HG02763 (cell line): Measurements from ENCODE around the gene GOLPH3.
"Not testable (repeated sequence)": the region's sequence is repeated elsewhere in the genome, so short reads cannot be mapped to it uniquely, and the experiment has no call there.

Source experiments
- ATAC-seq: cut with Tn5 transposase; IDR thresholded peaks from one replicate; pipeline ENCODE4 v1.9.1; 2021; ENCODE audit warnings: mild to moderate bottlenecking, moderate library complexity; ENCODE audit not compliant: unreplicated experiment

The GOLPH3 gene

DNA sequence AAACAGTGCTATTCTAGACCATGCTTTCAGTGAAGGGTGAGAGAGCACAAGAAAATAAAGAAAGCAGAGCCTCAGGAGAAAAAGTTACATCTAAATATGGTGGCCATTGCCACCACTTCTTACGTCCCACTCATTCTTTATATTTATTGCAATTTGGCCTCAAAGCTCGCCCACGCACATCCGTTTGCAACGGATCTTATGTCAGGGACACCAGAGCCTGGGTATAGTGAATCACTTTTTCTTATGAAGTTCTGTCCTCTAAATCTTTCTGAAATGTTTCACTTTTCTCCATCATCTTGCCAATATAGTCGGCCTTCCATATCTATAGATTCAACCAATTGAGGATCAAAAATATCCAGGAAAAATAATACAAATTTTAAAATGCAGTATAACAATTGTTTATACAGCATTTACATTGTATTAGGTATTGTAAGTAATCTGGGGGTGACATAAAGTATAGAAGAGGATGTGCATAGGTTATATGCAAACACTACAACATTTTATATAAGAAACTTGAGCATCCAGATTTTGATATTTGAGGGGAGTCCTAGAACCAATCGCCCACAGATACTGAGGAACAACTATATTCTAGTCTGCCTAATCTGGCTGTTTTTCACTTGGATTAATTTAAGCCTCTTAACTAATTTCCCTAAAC, 35.2 kb downstream of the GOLPH3 start:
- ATAC-seq, result no peak

DNA sequence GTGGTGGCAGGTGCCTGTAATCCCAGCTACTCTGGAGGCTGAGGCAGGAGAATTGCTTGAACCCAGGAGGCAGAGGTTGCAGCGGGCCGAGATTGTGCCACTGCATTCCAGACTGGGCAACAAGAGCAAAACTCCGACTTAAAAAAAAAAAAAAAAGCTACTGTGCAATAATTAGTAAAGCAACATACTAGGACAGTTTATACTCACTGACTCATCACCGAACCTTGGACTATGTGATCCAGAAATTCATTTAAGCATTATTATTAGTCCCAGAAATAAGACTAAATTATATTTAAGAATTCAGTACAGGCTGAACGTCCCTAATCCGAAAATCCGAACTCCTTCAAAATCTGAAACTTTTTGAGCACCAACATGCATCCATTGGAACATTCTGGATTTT, 37.8 kb downstream of the GOLPH3 start:
- ATAC-seq, result no peak

DNA sequence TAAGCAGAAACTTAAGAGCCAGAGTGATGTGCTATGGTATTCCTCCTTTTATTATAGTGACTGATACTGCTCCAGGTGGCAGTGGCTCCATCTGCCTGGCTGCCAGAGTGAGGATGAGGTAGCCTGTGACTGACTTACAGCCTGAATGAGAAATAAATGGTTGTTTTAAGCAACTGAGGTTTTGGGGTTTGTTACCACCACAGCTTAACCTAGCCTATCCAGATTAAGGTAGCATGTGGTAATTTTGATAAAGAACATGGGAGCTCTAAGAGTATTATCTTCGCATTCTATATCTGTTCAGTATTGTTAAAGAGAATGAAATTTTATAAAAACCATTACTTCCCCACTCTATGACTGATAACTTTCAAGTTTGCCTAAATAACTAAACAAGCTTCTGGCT, 39.0 kb downstream of the GOLPH3 start:
- ATAC-seq, result no peak

DNA sequence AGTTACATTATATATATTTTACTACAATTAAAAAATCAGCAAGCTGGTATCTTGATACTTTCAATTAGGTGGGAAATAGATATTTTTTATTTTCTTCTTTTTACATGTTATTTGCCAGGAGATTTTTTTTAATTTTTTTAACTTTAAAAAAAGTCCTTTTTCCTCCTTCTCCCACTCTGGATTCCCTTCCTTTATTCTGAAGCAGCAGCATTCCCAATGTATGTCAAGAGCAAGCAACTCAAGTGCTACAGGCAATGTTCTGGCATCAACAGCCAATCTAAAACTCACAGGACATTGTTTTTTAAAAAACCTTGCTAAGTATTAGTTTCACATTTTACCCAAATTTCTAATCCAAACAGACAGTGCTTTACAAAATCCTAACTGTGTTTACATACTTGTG, 41.4 kb downstream of the GOLPH3 start:
- no peak for ATAC-seq

DNA sequence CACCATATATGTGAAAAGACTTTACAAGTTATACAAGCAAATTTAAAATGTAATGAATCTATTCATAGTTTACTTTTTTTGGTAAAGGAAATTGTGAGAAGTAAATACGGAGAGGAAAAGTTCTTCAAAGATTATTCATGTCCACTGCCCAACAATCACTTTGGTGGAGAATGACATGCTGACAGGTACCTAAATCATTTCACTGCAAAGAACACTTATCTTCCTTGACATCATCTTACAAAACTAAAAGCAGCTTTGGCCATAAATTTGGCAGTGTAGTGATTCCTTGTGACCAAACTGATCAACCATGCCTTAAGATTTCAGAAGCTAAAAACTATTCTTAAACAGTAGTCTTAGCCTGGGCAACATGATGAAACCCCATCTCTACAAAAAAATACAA, 42.5 kb downstream of the GOLPH3 start:
- no peak for ATAC-seq

DNA sequence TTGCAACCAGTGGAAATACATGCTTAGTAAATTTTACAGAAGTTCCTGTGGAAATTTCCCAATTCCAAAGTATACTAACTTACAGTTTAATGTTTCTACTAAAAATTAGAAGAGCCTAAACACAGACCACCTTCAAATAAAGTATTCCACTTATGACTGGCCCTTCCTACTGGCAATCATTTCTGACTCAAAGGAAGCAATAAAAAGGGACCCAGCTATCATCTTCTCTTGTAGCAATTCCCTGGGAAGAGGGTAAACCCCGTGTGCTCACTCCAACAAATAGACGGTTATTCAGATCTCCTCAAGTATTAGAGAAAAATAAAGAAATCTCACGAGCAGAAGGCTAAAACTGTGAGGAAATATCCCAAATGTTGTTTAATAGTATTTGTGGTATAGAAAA, 43.3 kb downstream of the GOLPH3 start:
- no peak for ATAC-seq

DNA sequence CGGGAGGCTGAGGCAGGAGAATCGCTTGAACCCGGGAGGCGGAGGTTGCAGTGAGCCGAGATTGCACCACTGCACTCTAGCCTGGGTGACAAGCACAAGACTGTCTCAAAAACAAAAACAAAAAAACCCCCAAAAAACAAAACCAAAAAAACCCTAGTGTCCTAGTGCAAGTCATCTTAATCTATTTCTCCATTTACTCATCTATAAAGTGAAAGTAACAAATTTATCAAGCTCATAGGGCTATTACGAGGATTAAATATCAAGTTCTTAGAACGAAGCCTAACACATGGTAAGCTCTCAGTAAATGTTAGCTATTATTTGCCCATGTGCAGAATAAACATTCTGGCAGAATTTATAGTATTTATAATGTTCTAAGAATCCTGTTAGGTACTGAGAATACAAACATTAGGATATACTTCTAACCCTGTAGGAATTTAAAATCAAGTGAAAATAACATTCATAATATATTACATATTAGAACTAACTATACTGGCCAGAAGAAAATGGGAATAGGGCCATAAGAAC, 45.0 kb downstream of the GOLPH3 start:
- no peak for ATAC-seq

DNA sequence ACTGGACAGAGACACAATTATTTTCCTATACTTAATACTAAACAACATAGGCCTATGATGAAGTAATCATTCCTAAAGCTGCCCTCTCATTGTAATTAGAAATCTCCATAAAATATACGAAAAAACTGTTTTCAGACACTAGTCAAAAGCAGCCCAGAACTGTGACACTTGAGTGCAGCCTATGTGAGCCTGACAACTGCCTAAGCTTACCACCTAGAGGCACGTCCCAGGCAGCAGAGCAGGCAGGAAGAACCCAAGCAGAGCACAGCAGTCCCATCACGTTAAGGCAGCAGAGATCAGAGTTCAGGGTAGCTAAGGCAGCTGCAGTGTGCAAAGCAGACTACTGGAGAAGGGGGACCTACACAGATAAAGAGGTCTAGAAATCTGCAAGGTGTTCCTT, 46.4 kb downstream of the GOLPH3 start:
- ATAC-seq, result no peak

DNA sequence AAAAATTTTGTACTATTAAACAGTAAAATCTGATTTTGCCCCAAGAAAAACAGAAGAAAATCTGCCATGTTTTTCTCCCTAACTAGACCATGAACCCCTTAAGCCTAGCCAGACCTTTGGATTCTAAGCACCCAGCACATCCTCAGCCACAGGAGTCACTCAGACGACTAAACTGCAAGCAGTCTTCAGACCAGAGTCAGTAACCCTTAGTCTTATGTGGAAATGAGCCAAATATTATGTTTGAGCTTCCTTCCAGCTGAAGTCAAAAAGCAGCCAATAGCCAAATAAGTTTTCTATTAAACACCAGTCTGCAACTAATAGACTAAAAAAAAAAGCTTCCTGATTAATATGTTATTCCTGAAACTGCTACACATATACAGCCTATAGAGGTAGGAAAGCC, 47.4 kb downstream of the GOLPH3 start:
- no peak for ATAC-seq

DNA sequence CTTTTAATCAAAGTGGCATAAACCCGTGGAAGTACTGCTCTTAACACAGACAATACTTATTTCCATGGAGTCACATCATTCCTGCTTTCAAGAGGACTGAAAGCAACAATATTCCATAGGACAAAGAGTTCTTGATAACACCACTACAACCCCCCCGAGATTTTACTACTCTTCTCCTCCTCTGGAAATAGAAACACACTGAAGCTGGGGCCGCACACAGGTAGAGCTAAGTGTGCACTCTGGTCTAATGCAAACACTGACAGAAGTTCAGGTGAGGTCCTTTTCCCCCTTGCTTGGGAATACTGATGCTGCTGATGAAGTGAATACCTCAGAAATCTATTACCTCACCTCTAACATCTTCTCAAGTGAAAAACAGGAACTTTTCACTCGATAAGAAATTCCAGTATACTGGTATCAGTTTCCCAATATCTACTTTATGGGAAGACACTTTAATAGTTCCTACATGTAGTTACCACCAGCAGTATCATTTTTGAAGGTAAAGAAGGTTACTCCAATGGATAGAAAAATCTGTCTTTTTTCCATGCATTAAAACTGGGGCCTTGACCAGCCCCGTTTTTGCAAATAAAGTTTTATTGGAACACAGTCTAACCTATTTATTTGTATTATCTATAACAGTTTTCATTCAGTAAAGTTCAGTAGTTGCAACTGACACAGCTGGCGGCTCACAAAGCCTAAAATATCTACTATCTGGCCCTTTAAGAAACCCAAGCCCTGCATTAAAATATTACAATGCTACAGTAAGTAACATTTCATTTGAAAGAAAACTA, 50.0 kb downstream of the GOLPH3 start:
- no peak for ATAC-seq

DNA sequence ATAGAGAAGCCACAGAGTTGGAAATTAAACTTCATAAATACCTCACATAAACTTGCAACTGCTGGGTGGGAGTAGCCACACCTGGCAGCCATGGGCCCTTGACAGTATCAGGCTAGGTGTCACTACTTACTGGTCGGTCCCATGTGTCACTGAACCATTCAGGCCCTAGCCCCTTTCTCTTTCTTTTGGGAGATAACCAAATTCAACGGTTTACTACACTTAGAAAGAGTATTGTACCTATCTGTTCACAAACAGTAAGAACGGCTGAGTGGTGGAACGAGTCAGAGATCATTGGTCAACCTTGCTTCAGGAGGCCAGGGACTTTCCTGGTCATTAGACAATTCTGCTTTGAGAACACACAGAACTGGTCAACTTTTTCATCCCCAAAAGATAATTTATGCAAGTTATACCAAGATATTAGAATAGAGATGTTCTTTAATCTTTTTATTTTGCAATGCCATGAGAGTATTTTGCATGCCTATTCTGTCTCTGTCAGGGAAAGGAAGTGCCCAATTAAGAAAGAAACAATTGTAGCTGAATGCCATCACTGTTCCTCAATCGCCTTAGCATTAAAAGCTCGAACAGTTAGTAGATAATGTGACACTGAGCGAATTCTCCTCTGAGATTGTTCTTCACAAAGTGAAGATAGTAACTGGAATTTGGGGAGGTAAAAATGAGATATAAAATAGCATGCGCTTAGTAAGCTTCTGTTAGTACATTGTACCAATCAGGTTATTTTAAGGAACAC, 50.9 kb downstream of the GOLPH3 start:
- no peak for ATAC-seq

DNA sequence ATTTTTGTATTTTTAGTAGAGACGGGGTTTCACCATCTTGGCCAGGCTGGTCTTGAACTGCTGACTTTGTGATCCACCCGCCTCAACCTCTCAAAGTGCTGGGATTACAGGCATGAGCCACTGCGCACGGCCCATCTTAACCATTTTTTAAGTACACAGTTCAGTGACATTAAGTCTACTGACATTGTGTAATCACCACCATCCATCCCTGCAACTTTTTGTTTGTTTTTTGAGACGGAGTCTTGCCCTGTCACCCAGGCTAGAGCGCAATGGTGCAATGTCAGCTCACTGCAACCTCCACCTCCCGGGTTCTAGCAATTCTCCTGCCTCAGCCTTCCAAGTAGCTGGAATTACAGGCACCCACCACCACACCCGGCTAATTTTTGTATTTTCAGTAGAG, 55.2 kb downstream of the GOLPH3 start:
- ATAC-seq, result not testable (repeated sequence)

DNA sequence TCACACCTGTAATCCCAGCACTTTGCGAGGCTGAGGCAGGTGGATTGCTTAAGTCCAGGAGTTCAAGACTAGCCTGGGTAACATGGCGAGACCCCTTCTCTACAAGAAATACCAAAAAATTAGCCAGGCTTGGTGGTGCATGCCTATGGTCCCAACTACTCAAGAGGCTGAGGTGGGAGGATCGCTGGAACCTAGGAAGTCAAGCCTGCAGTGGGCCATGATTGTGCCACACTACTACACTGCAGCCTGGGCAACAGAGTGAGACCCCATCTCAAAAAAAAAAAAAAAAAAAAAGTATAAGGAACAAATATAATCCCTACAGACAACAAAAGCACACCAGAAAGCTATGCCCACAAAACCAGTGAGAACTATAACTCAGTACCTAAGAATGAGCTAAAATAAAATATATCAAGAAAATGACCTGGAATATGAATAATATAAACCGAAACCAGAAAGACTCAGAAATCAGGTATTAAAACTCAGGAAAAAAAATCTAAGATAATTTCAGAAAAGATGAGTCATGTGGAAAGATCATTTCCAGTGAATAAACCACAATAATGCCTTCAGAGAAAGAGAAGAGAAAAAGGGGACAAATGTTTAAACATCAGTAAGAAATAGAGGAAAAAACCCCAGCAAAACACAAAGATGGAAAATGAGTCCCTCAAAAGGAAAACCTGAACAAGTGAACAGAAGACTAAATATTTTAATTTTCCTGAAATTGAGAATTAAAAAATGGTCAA, 57.4 kb downstream of the GOLPH3 start:
- ATAC-seq, result no peak

DNA sequence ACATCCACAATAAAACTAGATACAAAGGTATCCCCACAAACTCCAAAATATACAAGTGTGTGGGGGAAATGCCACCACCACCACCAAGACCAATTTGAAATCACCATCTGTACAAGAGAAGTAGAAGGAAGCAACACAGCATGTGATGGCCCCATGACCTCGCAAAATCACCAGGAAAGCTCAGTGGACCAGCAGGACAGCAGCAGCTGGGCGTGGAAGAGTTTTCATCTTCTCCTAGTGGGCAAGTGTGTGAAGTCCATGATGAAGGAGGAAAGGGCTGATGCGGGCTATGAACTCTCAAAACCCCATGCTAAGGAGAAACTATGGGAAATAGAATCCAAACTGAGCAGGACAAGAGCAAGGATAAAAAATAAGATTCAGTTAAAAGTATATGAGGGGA, 58.1 kb downstream of the GOLPH3 start:
- no peak for ATAC-seq

DNA sequence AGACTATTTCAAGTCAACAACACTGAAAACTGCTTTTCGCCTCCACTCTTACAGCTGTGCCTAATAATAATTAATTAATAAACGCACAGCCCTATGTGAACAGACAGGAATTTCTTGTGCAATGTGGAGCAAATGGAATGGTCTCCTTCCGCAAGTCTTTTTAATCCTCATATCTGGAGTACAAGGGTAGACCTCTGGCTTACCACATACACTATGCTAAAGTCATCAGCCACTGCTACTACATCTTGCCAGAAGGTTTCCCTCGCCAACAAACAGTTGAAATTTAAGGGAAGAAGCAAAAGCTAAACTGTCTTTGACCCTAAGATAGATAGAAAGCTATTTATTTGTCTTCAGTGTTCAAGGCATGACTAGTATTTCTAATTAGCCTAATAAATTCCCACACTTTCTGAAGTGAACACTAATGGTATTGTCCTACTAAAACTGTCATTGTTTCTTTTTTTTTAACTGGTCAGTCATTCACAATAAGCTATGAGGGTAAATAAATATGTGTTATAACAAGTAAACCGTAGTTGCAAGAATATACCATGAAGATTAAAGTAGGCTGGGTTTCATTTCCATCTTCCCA, 63.9 kb downstream of the GOLPH3 start:
- ATAC-seq, result no peak

DNA sequence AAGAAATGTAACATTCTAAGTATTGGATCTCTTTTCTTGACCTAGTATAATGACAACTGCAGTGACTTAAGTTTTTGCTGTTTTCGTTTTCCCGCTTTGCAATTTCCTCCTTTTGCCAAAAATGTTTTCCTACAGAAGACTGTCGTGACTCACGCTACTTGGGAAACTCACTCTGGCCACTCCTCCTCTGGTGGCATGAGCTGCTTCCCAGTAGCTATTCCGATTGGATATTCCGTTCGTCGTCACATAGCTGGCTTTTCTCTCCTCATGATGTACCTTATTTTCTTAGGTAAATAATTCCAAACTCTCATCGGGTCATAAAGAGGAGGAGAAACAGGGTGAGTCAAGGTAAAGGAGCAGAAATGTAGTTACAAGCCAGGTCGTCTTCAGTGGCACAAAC, 64.9 kb downstream of the GOLPH3 start:
- no peak for ATAC-seq

DNA sequence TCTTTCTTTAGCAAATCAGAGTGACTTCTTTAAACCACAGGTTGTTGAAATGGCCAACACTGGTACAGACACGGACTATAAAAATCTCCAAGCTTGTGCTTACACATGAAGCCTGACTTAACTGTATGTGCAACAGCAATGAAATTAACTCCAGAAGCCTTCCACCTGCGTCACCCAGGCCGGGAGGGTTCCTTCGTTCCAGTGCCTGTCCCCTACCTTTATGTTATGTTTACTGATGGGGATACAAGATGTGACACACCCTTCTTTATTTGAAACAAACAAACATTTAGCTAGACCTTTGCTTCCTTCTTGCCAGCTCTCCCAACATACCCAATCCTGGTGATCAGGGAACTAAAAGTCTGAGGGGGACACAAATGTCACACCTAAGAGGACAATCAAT, 66.0 kb downstream of the GOLPH3 start:
- no peak for ATAC-seq

DNA sequence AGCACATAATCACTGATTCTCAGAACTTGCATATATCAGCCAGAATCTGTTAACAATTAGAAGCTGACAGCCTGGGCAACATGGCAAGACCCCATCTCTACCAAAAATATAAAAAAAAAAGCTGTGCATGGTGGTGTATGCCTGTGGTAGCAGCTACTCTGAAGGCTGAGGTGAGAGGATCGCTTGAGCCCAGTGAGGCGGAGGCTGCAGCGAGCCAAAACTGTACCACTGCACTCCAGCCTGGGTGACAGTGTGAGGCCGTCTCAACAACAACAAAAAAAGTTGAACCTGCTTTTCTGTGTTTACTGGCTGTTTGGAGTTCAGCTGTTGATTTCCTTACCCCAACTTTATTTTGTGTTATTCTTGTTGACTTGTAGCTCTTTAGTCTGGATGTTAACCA, 66.8 kb downstream of the GOLPH3 start:
- ATAC-seq, result no peak

DNA sequence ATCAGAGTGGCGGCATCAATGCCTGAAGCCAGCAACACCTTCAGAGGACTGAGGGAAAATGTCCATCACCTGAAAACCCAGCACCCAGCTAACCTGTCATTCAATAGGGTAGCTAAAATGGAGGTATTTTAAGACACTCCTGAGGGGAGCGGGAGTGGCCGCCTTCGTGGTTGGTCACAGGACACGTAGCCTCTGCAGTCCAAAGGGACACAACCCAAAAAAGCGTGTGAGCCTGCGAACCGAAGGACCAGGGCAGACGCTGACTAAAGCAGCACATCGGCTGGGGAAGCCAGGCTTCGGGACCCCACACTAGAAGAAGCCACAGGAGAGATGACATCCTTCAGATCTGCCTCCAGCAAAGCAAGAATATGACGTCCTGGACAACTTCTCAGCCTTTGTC, 70.6 kb downstream of the GOLPH3 start:
- ATAC-seq, result no peak

DNA sequence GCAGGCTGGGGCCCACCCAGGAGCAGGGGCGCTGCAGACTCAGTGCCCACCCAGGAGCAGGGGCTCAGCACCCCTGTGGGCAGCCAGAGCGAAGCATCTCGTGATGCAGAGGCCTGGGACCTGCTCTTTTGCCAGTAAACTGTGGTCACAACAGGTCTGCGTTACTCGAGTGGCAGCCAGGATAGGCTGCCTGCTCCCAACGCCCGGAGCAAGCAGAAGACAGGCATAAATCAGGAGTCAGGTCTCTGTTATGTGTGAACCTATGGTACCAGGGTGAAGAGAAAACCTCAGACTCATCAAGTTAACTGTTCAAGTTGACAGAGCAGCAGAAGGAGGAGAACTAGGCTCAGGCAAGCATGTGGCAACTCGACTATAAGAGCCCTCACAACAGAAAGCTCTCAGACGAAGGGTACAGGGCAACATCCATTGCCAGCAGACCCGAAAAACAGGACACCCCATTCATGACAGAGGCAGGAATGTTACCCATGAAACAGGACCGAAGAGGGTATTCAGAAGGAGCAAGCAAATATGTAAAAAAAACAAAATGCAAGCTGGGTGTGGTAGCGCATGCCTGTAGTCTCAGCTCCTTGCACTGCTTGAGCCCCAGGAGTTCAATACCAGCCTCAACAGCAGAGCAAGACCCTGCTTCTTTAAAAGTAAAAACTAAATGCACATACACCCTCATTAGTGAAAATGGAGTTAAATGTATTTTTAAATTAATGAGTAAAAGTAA, 71.7 kb downstream of the GOLPH3 start:
- no peak for ATAC-seq
